Thyroid gland (tissue), 4 donors: ENCODE data around the gene SGCD. TPM values are rescaled to one million over a fixed set of nuclear protein-coding genes. Genes with fewer than 3 reads are reported as not detected.

Experiments
- DNase-seq, 2 donors: peaks; one replicate each; pipeline ENCODE4 v3.0.0-alpha.2; 2019
- H3K27ac ChIP-seq, 3 donors: fragments of 200-600 bp; sonication (generic); 1 replicate in 2 of 3; 2 replicates in 1 of 3; pipeline ENCODE4 v1.5.1; 2016 to 2019; ENCODE audit warnings: mild to moderate bottlenecking in 1 of 3, moderate library complexity in 1 of 3
- H3K27me3 ChIP-seq: fragments of 200-600 bp; sonication (generic); one replicate; pipeline ENCODE4 v1.5.1; 2019
- H3K36me3 ChIP-seq, 2 donors: fragments of 200-600 bp; sonication (generic); one replicate each; pipeline ENCODE4 v1.5.1; 2016 to 2019
- H3K4me1 ChIP-seq, 2 donors: fragments of 200-600 bp; sonication (generic); one replicate each; pipeline ENCODE4 v1.5.1; 2017 to 2019
- H3K4me3 ChIP-seq, 3 donors: fragments of 200-600 bp; sonication (generic); replicated peaks in 1 of 3; 1 replicate in 2 of 3; 2 replicates in 1 of 3; pipeline ENCODE4 v1.5.1; 2016; ENCODE audit warnings: mild to moderate bottlenecking in 1 of 3
- H3K9me3 ChIP-seq: fragments of 200-600 bp; sonication (generic); one replicate; pipeline ENCODE4 v1.5.1; 2017
- POLR2A ChIP-seq, 2 donors: fragments of 450-650 bp; IDR thresholded peaks; one replicate each; pipeline ENCODE4 v1.6.1; 2017; ENCODE audit warnings: antibody characterized with exemption in 2 of 2, mild to moderate bottlenecking in 2 of 2, moderate library complexity in 1 of 2
- WGBS, 2 donors: methylation state at CpG; one replicate each; pipeline ENCODE4 v1.1.5; 2017; 5-methylcytosine and 5-hydroxymethylcytosine counted together
- intact Hi-C: fragments of 100-400 bp; cut with DNase I; formaldehyde crosslinking; loops from one replicate; pipeline ENCODE4 v1.15.1; 2023
- total RNA-seq, 4 donors: library from RNA; depleted of rRNA; stranded (reverse); fragments of >200 nt; gene quantifications; one replicate each; pipeline ENCODE4 v1.2.3, GENCODE V29; 2016
- TF ChIP-seq, protein P1 (sequence below), 6 experiments: fragments of 200-600 bp in 3 of 6; fragments of 450-650 bp in 3 of 6; sonication (generic) in 3 of 6; IDR thresholded peaks; one replicate each; pipeline ENCODE4 v1.5.1; 2016 to 2019; ENCODE audit warnings: antibody characterized with exemption in 6 of 6, mild to moderate bottlenecking in 2 of 6, inconsistent platforms in 1 of 6, moderate library complexity in 1 of 6

Gene SGCD
- total RNA-seq, 4 donors from 2014 or later, result 7.4 to 20.1 (median 9.2) TPM

DNA sequence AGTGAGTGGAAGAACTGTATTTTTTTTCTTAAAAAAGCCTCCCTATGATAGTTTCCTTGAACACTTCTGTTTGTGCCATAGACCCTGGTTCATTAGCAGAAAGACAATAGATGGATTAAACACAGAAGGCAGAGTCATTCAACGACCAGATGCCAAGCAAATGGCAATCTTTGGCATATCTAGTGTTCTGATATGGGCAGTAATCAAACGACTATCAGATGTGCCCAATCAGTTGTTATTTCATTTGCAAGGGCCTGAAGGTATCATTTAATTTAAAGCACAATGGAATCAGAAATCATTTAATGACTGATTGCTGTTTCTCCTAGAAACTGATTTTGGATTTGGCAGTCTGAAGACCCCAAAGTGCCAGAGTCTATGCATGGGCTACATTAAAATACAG, 61.3 kb downstream of the SGCD start:
- intact Hi-C loops, result no loop called here

DNA sequence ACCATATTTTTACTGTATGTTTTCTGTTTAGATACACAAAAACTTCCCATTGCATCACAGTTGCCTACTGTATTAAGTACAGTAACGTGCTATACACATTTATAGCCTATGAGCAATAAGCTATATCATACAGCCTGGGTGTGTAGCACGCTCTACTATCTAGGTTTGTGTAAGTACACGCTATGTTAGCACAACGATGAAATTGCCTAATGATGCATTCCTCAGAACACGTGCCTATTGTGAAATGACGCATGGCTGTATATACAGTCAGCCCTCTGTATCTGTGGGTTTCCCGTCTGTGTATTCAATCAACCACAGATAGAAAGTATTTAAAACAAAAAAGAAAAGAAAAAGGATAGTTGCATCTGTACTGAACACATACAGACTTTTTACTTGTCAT, 64.2 kb downstream of the SGCD start:
- TF ChIP-seq, protein P1, sequence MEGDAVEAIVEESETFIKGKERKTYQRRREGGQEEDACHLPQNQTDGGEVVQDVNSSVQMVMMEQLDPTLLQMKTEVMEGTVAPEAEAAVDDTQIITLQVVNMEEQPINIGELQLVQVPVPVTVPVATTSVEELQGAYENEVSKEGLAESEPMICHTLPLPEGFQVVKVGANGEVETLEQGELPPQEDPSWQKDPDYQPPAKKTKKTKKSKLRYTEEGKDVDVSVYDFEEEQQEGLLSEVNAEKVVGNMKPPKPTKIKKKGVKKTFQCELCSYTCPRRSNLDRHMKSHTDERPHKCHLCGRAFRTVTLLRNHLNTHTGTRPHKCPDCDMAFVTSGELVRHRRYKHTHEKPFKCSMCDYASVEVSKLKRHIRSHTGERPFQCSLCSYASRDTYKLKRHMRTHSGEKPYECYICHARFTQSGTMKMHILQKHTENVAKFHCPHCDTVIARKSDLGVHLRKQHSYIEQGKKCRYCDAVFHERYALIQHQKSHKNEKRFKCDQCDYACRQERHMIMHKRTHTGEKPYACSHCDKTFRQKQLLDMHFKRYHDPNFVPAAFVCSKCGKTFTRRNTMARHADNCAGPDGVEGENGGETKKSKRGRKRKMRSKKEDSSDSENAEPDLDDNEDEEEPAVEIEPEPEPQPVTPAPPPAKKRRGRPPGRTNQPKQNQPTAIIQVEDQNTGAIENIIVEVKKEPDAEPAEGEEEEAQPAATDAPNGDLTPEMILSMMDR (IDR thresholded peaks at IDR 0.05), result no peak
- TF ChIP-seq POLR2A (IDR thresholded peaks at IDR 0.05), result no peak
- WGBS, 2 donors, result 77 to 85% methylated on average over 7 of the region's 7 CpGs
- H3K27ac ChIP-seq, result no peak overlapping the region

More for the DNA sequence above, 61.3 kb downstream of the SGCD start:
- Histone ChIP-seq H3K36me3 (no peaks in the 10 kb centered on the region), H3K27me3 (no peaks in the 10 kb centered on the region), H3K4me1 (no peaks in the 10 kb centered on the region), H3K9me3 (no peaks in the 10 kb centered on the region), H3K27ac (no peak overlapping the region), H3K4me3 (no peak overlapping the region)
- TF ChIP-seq, protein P1 (IDR thresholded peaks at IDR 0.05), result no peak
- TF ChIP-seq POLR2A (IDR thresholded peaks at IDR 0.05), result no peak
- DNase-seq, result no peak
- 58 to 63% methylated on average over 2 of the region's 2 CpGs for WGBS, 2 donors

DNA sequence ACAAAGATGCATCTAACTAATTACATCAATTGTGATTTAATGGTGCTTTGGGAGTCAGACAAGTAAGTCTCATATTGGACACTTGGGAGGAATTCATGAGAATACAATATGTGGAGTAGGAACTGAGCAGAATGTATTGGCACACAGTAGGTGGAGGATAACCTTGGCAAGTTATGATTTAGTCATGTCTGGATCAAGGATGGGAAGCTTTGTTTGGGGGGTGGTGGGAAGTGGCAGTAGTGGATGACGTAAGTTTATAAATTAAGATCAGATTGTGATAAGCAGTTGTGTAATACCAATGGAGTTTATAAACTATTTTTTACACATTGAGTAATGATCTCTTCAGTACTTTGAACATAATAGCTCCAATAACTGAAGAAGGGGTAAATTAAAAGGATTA, 67.0 kb downstream of the SGCD start:
- TF ChIP-seq, protein P1 (IDR thresholded peaks at IDR 0.05), result no peak
- TF ChIP-seq POLR2A (IDR thresholded peaks at IDR 0.05), result no peak
- no peaks in the 10 kb centered on the region for H3K4me1 ChIP-seq

More for the DNA sequence above, 64.2 kb downstream of the SGCD start:
- Histone ChIP-seq H3K4me1 (no peaks in the 10 kb centered on the region), H3K36me3 (no peaks in the 10 kb centered on the region), H3K4me3 (no peak overlapping the region), H3K27me3 (no peaks in the 10 kb centered on the region), H3K9me3 (no peaks in the 10 kb centered on the region)
- DNase-seq, result no peak
- intact Hi-C loops, result no loop called here

DNA sequence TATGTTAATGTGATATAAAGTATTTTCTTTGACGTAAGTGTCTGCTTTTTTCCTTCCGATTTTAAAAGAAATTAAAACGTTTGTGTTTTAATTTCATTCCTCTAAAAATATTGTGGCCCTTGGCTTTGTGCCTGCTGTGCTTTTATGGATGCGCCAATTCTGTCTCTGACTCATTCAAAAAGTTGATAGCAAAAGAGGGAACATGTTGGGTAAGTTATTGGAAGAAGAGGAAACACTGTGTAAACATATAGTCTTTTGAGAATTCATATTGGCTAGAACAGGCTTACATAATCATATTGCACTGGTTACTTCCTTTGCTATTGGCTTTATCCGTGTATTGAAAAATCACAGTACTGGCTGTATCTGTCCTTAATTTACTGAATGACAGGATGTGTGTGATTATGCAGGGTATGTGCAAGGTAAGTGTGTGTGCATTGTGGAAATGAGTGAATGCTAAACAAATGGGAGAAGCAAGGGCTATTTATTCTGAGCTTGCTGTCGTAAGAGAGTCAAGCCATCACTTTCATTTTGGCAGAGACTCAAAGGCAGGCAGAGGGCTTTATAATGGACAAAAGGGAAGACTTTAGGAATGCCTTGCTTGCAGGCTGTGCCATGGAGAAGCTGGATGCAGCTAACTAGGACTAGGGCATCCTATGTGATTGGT, 67.8 kb downstream of the SGCD start:
- Histone ChIP-seq H3K27ac (no peak overlapping the region), H3K4me3 (no peak overlapping the region), H3K36me3 (no peaks in the 10 kb centered on the region), H3K27me3 (no peaks in the 10 kb centered on the region), H3K9me3 (no peaks in the 10 kb centered on the region), H3K4me1 (no peaks in the 10 kb centered on the region)
- WGBS, 2 donors, result 72 to 79% methylated on average over 6 of the region's 6 CpGs
- intact Hi-C loops, result no loop called here
- TF ChIP-seq POLR2A (IDR thresholded peaks at IDR 0.05), result no peak
- TF ChIP-seq, protein P1 (IDR thresholded peaks at IDR 0.05), result no peak
- no peak for DNase-seq

More for the DNA sequence above, 67.0 kb downstream of the SGCD start:
- no peaks in the 10 kb centered on the region for H3K27me3 ChIP-seq
- no peaks in the 10 kb centered on the region for H3K9me3 ChIP-seq
- intact Hi-C loops, result no loop called here
- no peak overlapping the region for H3K27ac ChIP-seq
- H3K36me3 ChIP-seq, result no peaks in the 10 kb centered on the region
- DNase-seq, result no peak
- WGBS, 2 donors, result 85 to 90% methylated on average over 1 of the region's 1 CpG
- H3K4me3 ChIP-seq, result no peak overlapping the region

DNA sequence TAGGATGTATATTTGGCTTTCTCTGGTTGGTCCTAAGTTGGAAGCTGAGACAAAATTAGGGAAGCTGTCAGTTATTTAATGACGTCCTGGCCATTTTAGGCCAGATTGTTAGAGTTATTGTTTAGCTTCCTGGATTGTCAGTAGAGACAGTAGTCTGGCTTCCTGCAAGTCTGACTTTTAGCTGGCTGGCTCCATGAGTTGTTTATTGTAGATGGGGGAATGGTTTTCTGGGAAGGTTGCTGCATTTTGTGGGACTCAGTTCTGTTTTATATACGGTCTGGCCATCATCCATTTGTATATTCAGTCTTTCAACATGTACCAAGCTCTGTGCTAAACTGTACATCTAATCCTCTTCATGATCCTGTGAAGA, 68.3 kb downstream of the SGCD start:
- Histone ChIP-seq H3K4me1 (no peaks in the 10 kb centered on the region), H3K36me3 (no peaks in the 10 kb centered on the region), H3K27ac (no peak overlapping the region), H3K4me3 (no peak overlapping the region), H3K27me3 (no peaks in the 10 kb centered on the region), H3K9me3 (no peaks in the 10 kb centered on the region)
- 59 to 71% methylated on average over 2 of the region's 2 CpGs for WGBS, 2 donors
- no peak for DNase-seq
- intact Hi-C loops, result no loop called here
- TF ChIP-seq, protein P1 (IDR thresholded peaks at IDR 0.05), result no peak
- TF ChIP-seq POLR2A (IDR thresholded peaks at IDR 0.05), result no peak
